RWPE2 (cell line): ENCODE measurements around the gene MFAP3L.
A peak's percentile ranks its signal among the peaks of the same experiment; 100 is the strongest.

ENCODE experiments used
- ATAC-seq: fragments of 200-7000 bp; cut with Tn5 transposase; 3 replicates; pipeline ENCODE4 v1.9.1; 2021; ENCODE audit warnings: low read depth
- DNase-seq: peaks from one replicate; pipeline ENCODE4 v3.0.0-alpha.2; 2020; ENCODE audit warnings: low spot score
- H3K27ac ChIP-seq: fragments of 450-650 bp; 2 replicates; pipeline ENCODE4 v1.5.1; 2017; ENCODE audit warnings: mild to moderate bottlenecking; ENCODE audit not compliant: poor library complexity, severe bottlenecking
- H3K27me3 ChIP-seq: fragments of 250-450 bp; sonication (Bioruptor Pico); 2 replicates; pipeline ENCODE4 v1.5.1; 2021; ENCODE audit warnings: mild to moderate bottlenecking, moderate library complexity; ENCODE audit not compliant: insufficient read depth, poor library complexity, severe bottlenecking
- H3K36me3 ChIP-seq: fragments of 250-450 bp; sonication (Bioruptor Pico); 2 replicates; pipeline ENCODE4 v1.5.1; 2020; ENCODE audit warnings: low read depth, mild to moderate bottlenecking, moderate library complexity
- H3K4me1 ChIP-seq: fragments of 250-450 bp; sonication (Bioruptor Pico); 2 replicates; pipeline ENCODE4 v1.5.1; 2021; ENCODE audit warnings: mild to moderate bottlenecking, moderate library complexity; ENCODE audit not compliant: insufficient read depth, poor library complexity, severe bottlenecking
- H3K4me3 ChIP-seq: fragments of 250-450 bp; sonication (Bioruptor Pico); 2 replicates; pipeline ENCODE4 v1.5.1; 2021; ENCODE audit warnings: mild to moderate bottlenecking, moderate library complexity; ENCODE audit not compliant: severe bottlenecking
- H3K9me3 ChIP-seq: fragments of 250-450 bp; sonication (Bioruptor Pico); 2 replicates; pipeline ENCODE4 v1.5.1; 2021; ENCODE audit warnings: mild to moderate bottlenecking, moderate library complexity; ENCODE audit not compliant: severe bottlenecking
- TF ChIP-seq, protein P1 (sequence below): fragments of 450-650 bp; IDR thresholded peaks from one replicate; pipeline ENCODE4 v1.5.1; 2017; ENCODE audit warnings: mild to moderate bottlenecking, moderate library complexity; ENCODE audit not compliant: poor library complexity, severe bottlenecking

Gene MFAP3L

GRCh38 chr4:169941141-169941540, 85.1 kb downstream of the MFAP3L start:
- H3K4me3 ChIP-seq, result no peak overlapping the region
- no peaks in the 10 kb centered on the region for H3K9me3 ChIP-seq
- H3K36me3 ChIP-seq, result no peaks in the 10 kb centered on the region
- H3K27me3 ChIP-seq, result no peaks in the 10 kb centered on the region
- DNase-seq (no peak), ATAC-seq (no peak)
- no peaks in the 10 kb centered on the region for H3K4me1 ChIP-seq
- TF ChIP-seq, protein P1, sequence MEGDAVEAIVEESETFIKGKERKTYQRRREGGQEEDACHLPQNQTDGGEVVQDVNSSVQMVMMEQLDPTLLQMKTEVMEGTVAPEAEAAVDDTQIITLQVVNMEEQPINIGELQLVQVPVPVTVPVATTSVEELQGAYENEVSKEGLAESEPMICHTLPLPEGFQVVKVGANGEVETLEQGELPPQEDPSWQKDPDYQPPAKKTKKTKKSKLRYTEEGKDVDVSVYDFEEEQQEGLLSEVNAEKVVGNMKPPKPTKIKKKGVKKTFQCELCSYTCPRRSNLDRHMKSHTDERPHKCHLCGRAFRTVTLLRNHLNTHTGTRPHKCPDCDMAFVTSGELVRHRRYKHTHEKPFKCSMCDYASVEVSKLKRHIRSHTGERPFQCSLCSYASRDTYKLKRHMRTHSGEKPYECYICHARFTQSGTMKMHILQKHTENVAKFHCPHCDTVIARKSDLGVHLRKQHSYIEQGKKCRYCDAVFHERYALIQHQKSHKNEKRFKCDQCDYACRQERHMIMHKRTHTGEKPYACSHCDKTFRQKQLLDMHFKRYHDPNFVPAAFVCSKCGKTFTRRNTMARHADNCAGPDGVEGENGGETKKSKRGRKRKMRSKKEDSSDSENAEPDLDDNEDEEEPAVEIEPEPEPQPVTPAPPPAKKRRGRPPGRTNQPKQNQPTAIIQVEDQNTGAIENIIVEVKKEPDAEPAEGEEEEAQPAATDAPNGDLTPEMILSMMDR, result no peak
- H3K27ac ChIP-seq, result no peak overlapping the region

DNA sequence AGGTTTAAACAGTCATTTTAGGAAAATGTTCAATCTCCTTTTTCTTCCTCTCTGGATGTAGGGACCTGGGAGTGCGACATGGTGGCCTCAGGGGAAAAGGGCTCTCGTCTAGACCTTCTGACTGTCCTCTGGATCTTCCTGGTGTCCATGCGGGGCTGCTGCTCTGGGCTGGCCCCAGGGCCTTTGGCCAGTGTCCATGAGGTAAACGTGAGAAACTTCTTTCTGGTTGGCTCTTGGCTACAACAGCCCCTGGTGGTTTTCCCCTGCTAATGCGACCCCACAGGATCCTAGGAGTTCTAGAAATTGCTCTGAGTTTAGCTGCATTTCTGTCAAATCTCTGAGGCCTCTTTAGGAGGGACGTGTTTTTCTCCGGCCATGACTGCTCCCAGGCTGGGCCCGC, 85.7 kb downstream of the MFAP3L start:
- TF ChIP-seq, protein P1, result no peak
- Histone ChIP-seq H3K4me3 (no peak overlapping the region), H3K27ac (no peak overlapping the region), H3K4me1 (no peaks in the 10 kb centered on the region), H3K27me3 (no peaks in the 10 kb centered on the region), H3K36me3 (no peaks in the 10 kb centered on the region), H3K9me3 (no peaks in the 10 kb centered on the region)
- DNase-seq (no peak), ATAC-seq (0 out of 3 replicates have a peak, but pooled peaks have one; percentile 29)
